ENCODE measurements around the gene NHERF1. TPM values are rescaled to one million over a fixed set of nuclear protein-coding genes. Genes with fewer than 3 reads are reported as not detected.
A peak's percentile ranks its signal among the peaks of the same experiment; 100 is the strongest.

The NHERF1 gene
- total and polyA plus RNA-seq, 2 of the 13 experiments (the other 11 are each of a cell fraction or from before 2014, with no cell fraction given) = 169 to 269 TPM

- TF ChIP-seq, protein P1, sequence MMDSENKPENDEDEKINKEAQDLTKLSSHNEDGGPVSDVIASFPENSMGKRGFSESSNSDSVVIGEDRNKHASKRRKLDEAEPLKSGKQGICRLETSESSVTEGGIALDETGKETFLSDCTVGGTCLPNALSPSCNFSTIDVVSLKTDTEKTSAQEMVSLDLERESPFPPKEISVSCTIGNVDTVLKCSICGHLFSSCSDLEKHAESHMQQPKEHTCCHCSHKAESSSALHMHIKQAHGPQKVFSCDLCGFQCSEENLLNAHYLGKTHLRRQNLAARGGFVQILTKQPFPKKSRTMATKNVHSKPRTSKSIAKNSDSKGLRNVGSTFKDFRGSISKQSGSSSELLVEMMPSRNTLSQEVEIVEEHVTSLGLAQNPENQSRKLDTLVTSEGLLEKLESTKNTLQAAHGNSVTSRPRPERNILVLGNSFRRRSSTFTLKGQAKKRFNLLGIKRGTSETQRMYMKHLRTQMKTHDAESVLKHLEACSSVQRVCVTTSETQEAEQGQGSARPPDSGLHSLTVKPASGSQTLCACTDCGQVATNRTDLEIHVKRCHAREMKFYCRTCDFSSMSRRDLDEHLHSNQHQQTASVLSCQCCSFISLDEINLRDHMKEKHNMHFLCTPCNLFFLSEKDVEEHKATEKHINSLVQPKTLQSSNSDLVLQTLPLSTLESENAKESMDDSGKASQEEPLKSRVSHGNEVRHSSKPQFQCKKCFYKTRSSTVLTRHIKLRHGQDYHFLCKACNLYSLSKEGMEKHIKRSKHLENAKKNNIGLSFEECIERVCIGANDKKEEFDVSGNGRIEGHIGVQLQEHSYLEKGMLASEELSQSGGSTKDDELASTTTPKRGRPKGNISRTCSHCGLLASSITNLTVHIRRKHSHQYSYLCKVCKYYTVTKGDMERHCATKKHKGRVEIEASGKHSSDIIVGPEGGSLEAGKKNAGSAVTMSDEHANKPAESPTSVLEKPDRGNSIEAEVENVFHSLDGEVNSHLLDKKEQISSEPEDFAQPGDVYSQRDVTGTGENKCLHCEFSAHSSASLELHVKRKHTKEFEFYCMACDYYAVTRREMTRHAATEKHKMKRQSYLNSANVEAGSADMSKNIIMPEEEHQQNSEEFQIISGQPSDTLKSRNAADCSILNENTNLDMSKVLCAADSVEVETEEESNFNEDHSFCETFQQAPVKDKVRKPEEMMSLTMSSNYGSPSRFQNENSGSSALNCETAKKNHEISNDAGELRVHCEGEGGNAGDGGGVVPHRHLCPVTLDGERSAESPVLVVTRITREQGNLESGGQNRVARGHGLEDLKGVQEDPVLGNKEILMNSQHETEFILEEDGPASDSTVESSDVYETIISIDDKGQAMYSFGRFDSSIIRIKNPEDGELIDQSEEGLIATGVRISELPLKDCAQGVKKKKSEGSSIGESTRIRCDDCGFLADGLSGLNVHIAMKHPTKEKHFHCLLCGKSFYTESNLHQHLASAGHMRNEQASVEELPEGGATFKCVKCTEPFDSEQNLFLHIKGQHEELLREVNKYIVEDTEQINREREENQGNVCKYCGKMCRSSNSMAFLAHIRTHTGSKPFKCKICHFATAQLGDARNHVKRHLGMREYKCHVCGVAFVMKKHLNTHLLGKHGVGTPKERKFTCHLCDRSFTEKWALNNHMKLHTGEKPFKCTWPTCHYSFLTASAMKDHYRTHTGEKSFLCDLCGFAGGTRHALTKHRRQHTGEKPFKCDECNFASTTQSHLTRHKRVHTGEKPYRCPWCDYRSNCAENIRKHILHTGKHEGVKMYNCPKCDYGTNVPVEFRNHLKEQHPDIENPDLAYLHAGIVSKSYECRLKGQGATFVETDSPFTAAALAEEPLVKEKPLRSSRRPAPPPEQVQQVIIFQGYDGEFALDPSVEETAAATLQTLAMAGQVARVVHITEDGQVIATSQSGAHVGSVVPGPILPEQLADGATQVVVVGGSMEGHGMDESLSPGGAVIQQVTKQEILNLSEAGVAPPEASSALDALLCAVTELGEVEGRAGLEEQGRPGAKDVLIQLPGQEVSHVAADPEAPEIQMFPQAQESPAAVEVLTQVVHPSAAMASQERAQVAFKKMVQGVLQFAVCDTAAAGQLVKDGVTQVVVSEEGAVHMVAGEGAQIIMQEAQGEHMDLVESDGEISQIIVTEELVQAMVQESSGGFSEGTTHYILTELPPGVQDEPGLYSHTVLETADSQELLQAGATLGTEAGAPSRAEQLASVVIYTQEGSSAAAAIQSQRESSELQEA (CRISPR knock-in tag; IDR thresholded peaks at IDR 0.05; ENCODE audit: not compliant biosample characterization) = no peak
- TF ChIP-seq AGO2 (optimal IDR thresholded peaks at IDR 0.05; ENCODE audit: low read depth, low read length) (peak; percentile 90), EP300 (IDR thresholded peaks at IDR 0.05; ENCODE audit: low read depth in 2 of 2, low read length in 2 of 2) (0 out of 4 replicates have a peak, but pooled peaks of 1 of the 2 experiments have one; percentile 22), EP300 (CRISPR knock-in tag; IDR thresholded peaks at IDR 0.05; ENCODE audit: borderline replicate concordance) (no peak; the same call in 1 of the 2 replicates), ZNF749 (CRISPR knock-in tag; IDR thresholded peaks at IDR 0.05; ENCODE audit: borderline replicate concordance) (peak; percentile 88), RELA (CRISPR knock-in tag; IDR thresholded peaks at IDR 0.05) (peak; percentile 22; the same call in 1 of the 2 replicates), MED13 (CRISPR knock-in tag; IDR thresholded peaks at IDR 0.05) (peak; percentile 83; the same call in 1 of the 2 replicates), ZKSCAN8 (CRISPR knock-in tag; IDR thresholded peaks at IDR 0.05; ENCODE audit: borderline replicate concordance) (peak; percentile 71), SP4 (CRISPR knock-in tag; IDR thresholded peaks at IDR 0.05) (peak; percentile 97), ZNF614 (CRISPR knock-in tag; IDR thresholded peaks at IDR 0.05; ENCODE audit: borderline replicate concordance) (peak; percentile 22; the same call in 1 of the 2 replicates), ZNF468 (CRISPR knock-in tag; IDR thresholded peaks at IDR 0.05) (peak; percentile 81; the same call in 1 of the 2 replicates), HDAC2 (CRISPR knock-in tag; IDR thresholded peaks at IDR 0.05) (peak; percentile 74), ZNF17 (CRISPR knock-in tag; IDR thresholded peaks at IDR 0.05) (no peak), SRSF4 (IDR thresholded peaks at IDR 0.05; ENCODE audit: low read depth, low read length, poor library complexity, severe bottlenecking) (peak; percentile 45)
- TF ChIP-seq, protein P2, sequence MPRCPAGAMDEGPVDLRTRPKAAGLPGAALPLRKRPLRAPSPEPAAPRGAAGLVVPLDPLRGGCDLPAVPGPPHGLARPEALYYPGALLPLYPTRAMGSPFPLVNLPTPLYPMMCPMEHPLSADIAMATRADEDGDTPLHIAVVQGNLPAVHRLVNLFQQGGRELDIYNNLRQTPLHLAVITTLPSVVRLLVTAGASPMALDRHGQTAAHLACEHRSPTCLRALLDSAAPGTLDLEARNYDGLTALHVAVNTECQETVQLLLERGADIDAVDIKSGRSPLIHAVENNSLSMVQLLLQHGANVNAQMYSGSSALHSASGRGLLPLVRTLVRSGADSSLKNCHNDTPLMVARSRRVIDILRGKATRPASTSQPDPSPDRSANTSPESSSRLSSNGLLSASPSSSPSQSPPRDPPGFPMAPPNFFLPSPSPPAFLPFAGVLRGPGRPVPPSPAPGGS (CRISPR knock-in tag; IDR thresholded peaks at IDR 0.05) = peak; percentile 92
- TF ChIP-seq, protein P3, sequence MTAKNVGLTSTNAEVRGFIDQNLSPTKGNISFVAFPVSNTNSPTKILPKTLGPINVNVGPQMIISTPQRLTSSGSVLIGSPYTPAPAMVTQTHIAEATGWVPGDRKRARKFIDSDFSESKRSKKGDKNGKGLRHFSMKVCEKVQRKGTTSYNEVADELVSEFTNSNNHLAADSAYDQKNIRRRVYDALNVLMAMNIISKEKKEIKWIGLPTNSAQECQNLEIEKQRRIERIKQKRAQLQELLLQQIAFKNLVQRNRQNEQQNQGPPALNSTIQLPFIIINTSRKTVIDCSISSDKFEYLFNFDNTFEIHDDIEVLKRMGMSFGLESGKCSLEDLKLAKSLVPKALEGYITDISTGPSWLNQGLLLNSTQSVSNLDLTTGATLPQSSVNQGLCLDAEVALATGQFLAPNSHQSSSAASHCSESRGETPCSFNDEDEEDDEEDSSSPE (CRISPR knock-in tag; IDR thresholded peaks at IDR 0.05) = peak; percentile 47; the same call in 1 of the 2 replicates
- TF ChIP-seq, protein P4, sequence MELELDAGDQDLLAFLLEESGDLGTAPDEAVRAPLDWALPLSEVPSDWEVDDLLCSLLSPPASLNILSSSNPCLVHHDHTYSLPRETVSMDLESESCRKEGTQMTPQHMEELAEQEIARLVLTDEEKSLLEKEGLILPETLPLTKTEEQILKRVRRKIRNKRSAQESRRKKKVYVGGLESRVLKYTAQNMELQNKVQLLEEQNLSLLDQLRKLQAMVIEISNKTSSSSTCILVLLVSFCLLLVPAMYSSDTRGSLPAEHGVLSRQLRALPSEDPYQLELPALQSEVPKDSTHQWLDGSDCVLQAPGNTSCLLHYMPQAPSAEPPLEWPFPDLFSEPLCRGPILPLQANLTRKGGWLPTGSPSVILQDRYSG (CRISPR knock-in tag; IDR thresholded peaks at IDR 0.05) = 0 out of 2 replicates have a peak, but pooled peaks have one; percentile 60
Observed at GRCh38 chr17:74748529-74749278, at the start of gene NHERF1 (continued).
